ENCODE data around the gene DHX58. TPM values are rescaled to one million over a fixed set of nuclear protein-coding genes. Genes with fewer than 3 reads are reported as not detected.

DHX58 gene
- total RNA-seq, 2 experiments from 2014 or later = 23.8 to 31.1 TPM

DNA sequence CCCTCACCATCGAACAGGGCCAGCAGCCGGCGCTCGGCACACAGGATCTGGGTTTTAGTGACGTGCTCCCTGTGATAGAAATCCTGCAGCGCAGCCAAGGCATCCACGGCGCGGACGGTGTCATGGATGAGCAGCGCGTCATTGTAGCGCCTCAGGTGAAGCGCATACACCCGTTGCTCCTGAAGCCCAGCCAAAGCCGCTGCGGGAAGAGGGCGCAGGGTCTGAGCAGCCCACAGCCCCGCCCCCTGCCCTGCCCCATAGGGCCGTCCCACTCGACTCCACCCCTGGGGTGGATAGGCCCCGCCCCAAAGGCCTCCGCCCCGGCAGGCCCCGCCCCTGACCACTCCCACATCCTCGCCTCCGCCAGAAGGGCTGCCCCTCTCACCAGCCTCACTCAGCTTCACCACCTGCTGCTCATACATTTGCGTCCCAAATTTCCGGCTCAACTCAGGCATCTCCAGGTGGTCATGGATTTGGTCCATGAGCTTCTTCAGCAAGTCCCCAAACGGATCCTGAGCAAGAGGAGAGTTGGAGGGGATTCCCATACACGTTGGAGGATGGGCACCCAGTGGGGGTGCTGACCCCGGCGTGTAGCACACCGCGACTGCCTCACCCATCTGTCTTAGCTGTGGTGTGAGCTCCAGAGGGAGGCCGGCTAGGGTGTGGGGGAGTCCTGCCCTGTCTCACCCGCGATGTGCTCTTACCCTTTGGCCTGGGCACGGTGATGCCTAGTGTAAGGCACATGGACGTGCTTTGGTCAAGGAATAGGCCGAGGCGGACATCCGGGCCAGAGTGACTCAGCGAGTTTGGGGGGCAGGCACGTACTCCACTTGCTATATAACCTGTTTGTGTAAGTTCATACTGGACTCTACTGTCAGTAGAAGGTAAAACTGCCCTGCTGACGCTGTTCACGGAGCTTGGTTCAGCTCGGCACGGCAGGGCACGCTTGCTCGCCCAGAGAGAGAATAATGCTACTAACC, 4.6 kb downstream of the DHX58 start:
- H3K36me3 Mint-ChIP-seq (ENCODE audit: low read depth) = no peaks in the 10 kb centered on the region
- DNase-seq (peak; percentile 98), ATAC-seq (peak; percentile 86)
- H3K27ac Mint-ChIP-seq = peak overlapping the region; percentile 51
- ChIA-PET POLR2A (interaction anchor here (0.6 kb wide), 1 partner anchor 399 kb away, joined by 3 read pairs; no protein-coding TSS in a partner anchor), CTCF (interaction anchor here (0.8 to 1.5 kb wide), 6 partner anchors 9 to 128 kb away, joined by 3 to 5 read pairs (median 4); partner anchors contain the start of gene ZNF385C)
- intact Hi-C loops (cut with DNase I, micrococcal nuclease) = loop anchor here (1.0 kb wide), 7 partner anchors 9 to 178 kb away; partner anchors contain the start of genes CNP (in 1 of the 2), KAT2A (in 1 of the 2), KCNH4 (in 1 of the 2) and ODAD4 (in 1 of the 2)
- H3K9me3 Mint-ChIP-seq (ENCODE audit: low read depth) = no peaks in the 10 kb centered on the region
- peaks cover 29% of the 10 kb centered on the region for H3K4me1 Mint-ChIP-seq
- peak overlapping the region; percentile 59 for H3K4me3 Mint-ChIP-seq
- no peaks in the 10 kb centered on the region for H3K27me3 Mint-ChIP-seq

DNA sequence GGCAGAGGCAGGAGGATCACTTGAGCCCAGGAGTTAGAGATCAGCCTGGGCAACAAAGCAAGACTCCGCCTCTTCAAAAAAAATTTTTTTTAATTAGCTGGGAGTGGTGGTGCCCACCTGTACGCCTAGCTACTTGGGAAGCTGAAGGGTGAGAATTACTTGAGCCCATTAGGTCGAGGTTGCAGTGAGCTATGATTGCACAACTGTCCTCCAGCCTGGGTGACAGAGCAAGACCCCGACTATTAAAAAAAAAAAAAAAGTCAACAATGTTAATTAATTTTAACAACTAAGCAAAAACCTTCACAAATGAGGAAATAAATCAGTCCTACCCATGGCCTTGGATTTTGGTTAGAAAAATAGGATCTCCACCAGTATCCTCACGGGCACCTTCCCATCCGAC, 5.4 kb downstream of the DHX58 start:
- ATAC-seq = no peak
- peaks cover 25% of the 10 kb centered on the region for H3K4me1 Mint-ChIP-seq
- no peaks in the 10 kb centered on the region for H3K27me3 Mint-ChIP-seq
- CTCF ChIA-PET = interaction anchor here (0.7 to 1.5 kb wide), 7 partner anchors 9 to 87 kb away, joined by 3 to 5 read pairs (median 3); partner anchors contain the start of genes NKIRAS2 and ZNF385C
- no peaks in the 10 kb centered on the region for H3K9me3 Mint-ChIP-seq (ENCODE audit: low read depth)
- H3K4me3 Mint-ChIP-seq = peak overlapping the region; percentile 59
- intact Hi-C loops (cut with DNase I, micrococcal nuclease) = loop anchor here (1.0 kb wide), 7 partner anchors 8 to 177 kb away; partner anchors contain the start of genes CNP (in 1 of the 2), KAT2A (in 1 of the 2), KCNH4 (in 1 of the 2) and ODAD4 (in 1 of the 2)
- no peaks in the 10 kb centered on the region for H3K36me3 Mint-ChIP-seq (ENCODE audit: low read depth)
- H3K27ac Mint-ChIP-seq = no peak overlapping the region
- no peak for DNase-seq
- POLR2A ChIA-PET = interaction anchor here (0.6 kb wide), 1 partner anchor 90 kb away, joined by 4 read pairs; the partner anchor contains the start of gene DNAJC7

DNA sequence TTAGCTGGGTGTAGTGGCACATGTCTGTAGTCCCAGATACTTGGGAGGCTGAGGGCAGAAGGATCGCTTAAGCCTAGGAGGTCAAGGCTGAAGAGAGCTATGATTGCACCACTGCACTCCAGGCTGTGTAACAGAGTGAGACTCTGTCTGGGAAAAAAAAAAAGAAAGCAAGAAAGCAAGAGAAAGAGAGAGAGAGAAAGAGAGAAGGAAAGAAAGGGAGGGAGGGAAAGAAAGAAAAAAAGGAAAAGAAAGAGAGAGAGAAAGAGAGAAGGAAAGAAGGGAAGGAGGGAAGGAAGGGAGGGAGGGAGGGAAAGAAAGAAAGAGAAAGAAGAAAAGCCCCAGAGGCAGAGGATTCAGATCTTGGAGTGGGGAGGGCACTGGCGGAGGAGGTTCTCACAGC, 6.5 kb downstream of the DHX58 start:
- Mint-ChIP-seq H3K9me3 (ENCODE audit: low read depth) (no peaks in the 10 kb centered on the region), H3K27ac (no peak overlapping the region), H3K36me3 (ENCODE audit: low read depth) (no peaks in the 10 kb centered on the region), H3K27me3 (no peaks in the 10 kb centered on the region), H3K4me1 (peaks cover 14% of the 10 kb centered on the region), H3K4me3 (no peak overlapping the region)
- CTCF ChIA-PET = interaction anchor here (0.6 to 1.5 kb wide), 2 partner anchors 9 to 918 kb away, joined by 3 read pairs; no protein-coding TSS in a partner anchor
- DNase-seq (no peak), ATAC-seq (no peak)
- intact Hi-C loops (cut with DNase I, micrococcal nuclease) = no loop called here
- POLR2A ChIA-PET = interaction anchor here (0.6 kb wide), 2 partner anchors 11 to 21 kb away, joined by 3 to 6 read pairs; no protein-coding TSS in a partner anchor

DNA sequence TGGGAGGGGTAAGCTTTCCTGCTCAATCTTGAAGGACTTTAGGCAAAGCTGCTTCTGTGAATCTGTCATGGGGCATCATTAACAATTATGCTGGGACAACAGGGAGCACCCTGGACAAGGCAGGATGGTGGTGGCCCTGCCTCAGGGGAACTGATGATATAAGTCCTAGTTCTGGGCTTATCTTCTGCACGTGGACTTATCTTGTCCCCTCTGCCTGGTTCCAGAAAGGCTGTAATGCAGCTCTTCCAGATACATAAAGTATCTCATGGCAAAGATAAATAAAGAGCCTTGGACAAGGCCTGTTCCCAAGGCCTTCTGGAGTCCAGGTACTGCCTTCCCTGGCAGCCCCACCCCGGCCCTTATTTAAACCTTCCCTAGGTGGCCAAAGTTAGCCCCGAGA, 8.2 kb downstream of the DHX58 start:
- ChIA-PET CTCF (interaction anchor here (0.6 to 2.2 kb wide), 6 partner anchors 8 to 138 kb away, joined by 3 to 8 read pairs (median 4); partner anchors contain the start of genes CNP, DHX58 and NKIRAS2), POLR2A (no interaction called here)
- Mint-ChIP-seq H3K36me3 (ENCODE audit: low read depth) (no peaks in the 10 kb centered on the region), H3K9me3 (ENCODE audit: low read depth) (no peaks in the 10 kb centered on the region), H3K4me3 (no peak overlapping the region), H3K27me3 (no peaks in the 10 kb centered on the region), H3K4me1 (peaks cover 6% of the 10 kb centered on the region), H3K27ac (no peak overlapping the region)
- intact Hi-C loops (cut with DNase I, micrococcal nuclease) = no loop called here
- no peak for ATAC-seq
- DNase-seq = no peak

DNA sequence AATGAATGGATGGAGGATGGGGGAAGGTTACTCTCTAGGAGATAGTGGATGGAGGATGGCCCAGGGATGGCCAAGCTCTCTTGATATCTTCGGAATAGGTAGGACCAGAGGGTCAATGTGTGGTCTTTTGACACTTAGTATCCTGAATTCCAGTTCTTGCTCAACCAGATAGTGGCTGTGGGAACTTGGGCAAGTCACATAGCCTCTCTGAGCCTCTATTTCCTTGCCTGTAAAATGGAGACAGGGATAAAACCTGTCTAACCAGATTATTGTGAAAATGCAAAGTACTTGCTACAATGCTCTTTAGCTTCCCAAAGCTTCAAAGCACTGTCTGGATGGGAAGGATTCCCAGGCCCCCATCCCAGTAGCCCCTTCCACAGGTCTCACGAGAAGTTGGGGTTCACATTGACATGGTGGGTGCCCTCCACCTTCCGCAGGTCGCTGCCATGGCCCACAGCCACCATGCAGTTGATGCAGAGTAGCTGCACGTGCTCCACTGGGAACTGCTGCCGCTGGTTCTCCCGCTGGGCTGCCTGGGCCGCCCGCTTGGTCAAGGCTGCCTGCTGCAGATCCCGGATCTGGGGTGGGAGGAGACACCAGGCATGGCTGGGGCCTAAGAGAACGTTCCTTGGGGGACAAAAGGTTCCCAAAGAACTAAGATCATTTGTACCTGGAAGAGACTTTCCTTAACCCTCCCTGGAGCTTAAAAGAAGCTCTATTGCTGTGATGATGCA, 9.1 kb downstream of the DHX58 start:
- intact Hi-C loops (cut with DNase I, micrococcal nuclease) = no loop called here
- no peak overlapping the region for H3K4me3 Mint-ChIP-seq
- POLR2A ChIA-PET = interaction anchor here (0.6 kb wide), 1 partner anchor 86 kb away, joined by 4 read pairs; the partner anchor contains the start of gene DNAJC7
- CTCF ChIA-PET = interaction anchor here (0.6 to 2.2 kb wide), 10 partner anchors 9 to 137 kb away, joined by 3 to 8 read pairs (median 4); partner anchors contain the start of genes CNP, DHX58 and NKIRAS2
- H3K36me3 Mint-ChIP-seq (ENCODE audit: low read depth) = no peaks in the 10 kb centered on the region
- no peak overlapping the region for H3K27ac Mint-ChIP-seq
- ATAC-seq = no peak
- H3K9me3 Mint-ChIP-seq (ENCODE audit: low read depth) = no peaks in the 10 kb centered on the region
- H3K4me1 Mint-ChIP-seq = peaks cover 6% of the 10 kb centered on the region
- DNase-seq = no peak
- no peaks in the 10 kb centered on the region for H3K27me3 Mint-ChIP-seq

DNA sequence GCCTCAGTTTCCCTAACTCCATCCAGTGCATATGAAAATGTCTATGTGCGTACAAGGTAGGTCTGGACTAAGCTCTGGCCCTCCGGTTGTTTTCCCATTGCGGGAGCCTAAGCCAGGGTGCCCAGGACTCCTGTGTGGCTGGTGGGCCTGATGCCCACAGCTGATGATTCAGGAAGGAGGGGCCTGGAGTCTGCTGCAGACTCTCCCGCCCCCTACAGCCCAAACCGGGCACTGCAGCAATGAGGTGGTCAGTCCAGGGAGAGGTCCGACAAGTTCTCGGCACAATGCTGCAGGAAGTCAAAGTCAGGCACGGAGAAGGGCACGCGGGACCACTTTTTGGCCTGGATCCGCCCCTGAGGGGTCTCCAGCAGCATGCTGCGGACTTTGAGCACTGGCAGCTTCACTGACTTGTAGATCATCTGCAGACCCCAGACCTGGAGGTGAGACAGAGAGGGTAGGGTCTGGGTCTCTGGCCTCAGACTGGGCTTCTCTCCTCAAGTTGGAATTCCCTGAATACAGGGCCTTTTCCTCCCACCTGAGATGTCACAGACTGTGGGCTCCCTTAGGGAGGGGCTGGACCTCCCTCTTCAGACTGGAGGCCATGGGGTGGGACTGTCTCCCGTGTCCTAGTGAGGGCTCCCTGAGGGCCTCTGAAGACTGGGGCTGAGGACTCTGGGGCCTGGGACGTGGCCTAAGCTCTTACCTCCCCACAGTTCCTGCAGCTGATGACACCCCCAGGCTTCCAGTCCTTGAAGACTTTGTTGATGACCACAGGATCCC, 10.8 kb downstream of the DHX58 start:
- Mint-ChIP-seq H3K9me3 (ENCODE audit: low read depth) (no peaks in the 10 kb centered on the region), H3K36me3 (ENCODE audit: low read depth) (no peaks in the 10 kb centered on the region), H3K27ac (no peak overlapping the region), H3K4me3 (no peak overlapping the region), H3K27me3 (peaks cover 12% of the 10 kb centered on the region), H3K4me1 (peaks cover 8% of the 10 kb centered on the region)
- POLR2A ChIA-PET = interaction anchor here (1.0 kb wide), 1 partner anchor 9 kb away, joined by 3 read pairs; no protein-coding TSS in a partner anchor
- peak; percentile 88 for DNase-seq
- CTCF ChIA-PET = interaction anchor here (0.5 to 2.2 kb wide), 17 partner anchors 10 to 410 kb away, joined by 3 to 13 read pairs (median 5); partner anchors contain the start of gene DHX58
- intact Hi-C loops (cut with DNase I, micrococcal nuclease) = loop anchor here (1.0 kb wide), 3 partner anchors 34 to 138 kb away; no protein-coding TSS in a partner anchor
- ATAC-seq = peak; percentile 73

DNA sequence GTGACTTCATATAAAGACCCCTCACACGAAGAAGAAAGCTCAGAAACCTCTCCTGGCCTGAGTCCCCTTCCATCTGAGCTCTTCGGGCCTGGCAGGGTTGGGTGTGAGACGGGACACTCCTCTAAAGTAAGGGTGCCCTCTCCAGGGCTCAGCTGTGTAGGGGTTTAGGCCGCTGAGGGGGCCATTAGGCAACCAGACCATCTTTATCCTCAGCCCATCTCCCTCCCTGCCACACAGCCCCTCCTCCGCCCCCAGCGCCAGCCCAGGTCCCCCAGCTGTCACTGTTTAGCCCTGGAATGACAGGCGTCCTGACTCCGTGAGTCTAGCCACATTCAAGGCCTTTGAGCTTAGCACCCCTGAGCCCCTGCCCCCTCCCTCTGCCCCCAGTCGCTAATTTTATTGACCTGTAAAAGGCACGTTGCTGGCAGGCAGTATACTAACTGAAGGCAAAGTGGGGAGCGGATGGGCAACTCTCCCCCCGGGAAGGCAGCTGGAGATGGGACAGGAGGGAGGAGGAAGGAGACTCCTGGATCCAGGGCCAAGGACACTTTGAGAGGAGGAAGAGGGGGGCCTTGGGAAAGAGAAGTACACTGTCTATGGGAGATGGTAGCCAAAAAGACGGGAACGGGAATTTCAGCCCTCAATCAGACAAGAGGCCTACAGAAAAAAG, 13.6 kb downstream of the DHX58 start:
- Mint-ChIP-seq H3K27me3 (peaks cover 16% of the 10 kb centered on the region), H3K36me3 (ENCODE audit: low read depth) (no peaks in the 10 kb centered on the region), H3K4me3 (no peak overlapping the region), H3K27ac (no peak overlapping the region), H3K4me1 (peaks cover 8% of the 10 kb centered on the region), H3K9me3 (ENCODE audit: low read depth) (no peaks in the 10 kb centered on the region)
- ChIA-PET POLR2A (no interaction called here), CTCF (interaction anchor here (0.6 to 2.3 kb wide), 8 partner anchors 9 to 1495 kb away, joined by 3 to 8 read pairs (median 4); partner anchors contain the start of genes KAT2A and NKIRAS2)
- intact Hi-C loops (cut with DNase I, micrococcal nuclease) = loop anchor here (1.0 kb wide), 1 partner anchor 8 kb away; no protein-coding TSS in a partner anchor
- DNase-seq (no peak), ATAC-seq (no peak)

DNA sequence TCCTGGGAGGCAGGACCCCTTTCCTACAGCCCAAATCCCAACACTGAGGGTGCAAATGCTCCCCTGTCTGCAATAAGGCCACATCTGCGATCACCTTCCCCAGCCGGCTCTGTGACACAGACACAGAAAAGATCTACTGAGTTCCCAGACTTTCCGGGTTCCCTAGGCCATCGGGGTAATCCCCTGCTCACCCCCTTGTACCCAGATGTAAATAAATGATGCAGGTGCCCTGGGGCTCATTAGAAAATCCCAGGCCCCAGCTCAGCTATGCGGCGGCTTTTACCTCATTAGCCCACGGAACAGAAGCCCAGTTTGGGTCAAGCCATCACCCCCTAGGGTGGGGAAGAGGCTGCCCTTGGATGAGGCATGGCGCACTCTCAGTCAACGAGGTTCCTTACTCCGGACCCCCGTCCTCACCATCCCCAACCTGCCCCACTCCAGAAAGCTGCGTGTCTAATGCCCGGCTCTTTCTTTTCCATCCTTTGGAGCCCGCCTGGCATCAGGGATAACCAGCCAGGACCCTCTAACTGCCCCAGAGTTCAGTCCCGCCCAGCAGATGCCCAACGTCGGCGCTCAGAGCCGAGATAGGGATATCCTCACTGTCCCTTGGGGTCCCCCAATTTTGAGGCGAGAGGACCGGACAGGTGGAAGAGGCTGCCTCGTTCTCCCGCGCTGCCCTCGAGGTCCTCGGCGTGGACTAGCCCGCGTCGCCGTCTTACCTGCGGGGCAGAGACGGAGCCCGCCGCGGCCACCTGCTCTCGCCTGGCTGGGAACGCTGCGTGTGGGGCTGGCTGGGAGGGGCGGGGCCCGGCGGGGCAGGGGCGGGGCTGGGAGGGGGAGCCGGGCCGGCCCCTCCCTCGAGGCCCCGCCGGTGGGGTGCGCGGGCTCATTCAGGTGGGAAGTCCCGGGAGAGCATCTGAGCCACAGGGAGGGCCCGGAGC, 14.6 kb downstream of the DHX58 start, which contains the start of gene ZNF385C:
TSS of gene ZNF385C (minus strand) at position 783 of the 941 bp plus-strand sequence. CDS start 35,417 bp downstream, outside the sequence.
- H3K27me3 Mint-ChIP-seq = peaks cover 16% of the 10 kb centered on the region
- ChIA-PET POLR2A (no interaction called here), CTCF (interaction anchor here (0.7 to 2.3 kb wide), 9 partner anchors 9 to 135 kb away, joined by 3 to 8 read pairs (median 4); partner anchors contain the start of genes KAT2A and NKIRAS2)
- peak; percentile 66 for DNase-seq
- no peaks in the 10 kb centered on the region for H3K36me3 Mint-ChIP-seq (ENCODE audit: low read depth)
- H3K27ac Mint-ChIP-seq = peak within 1 kb of the TSS; percentile 31
- no peak within 1 kb of the TSS for H3K4me3 Mint-ChIP-seq
- H3K9me3 Mint-ChIP-seq (ENCODE audit: low read depth) = no peaks in the 10 kb centered on the region
- peaks cover 8% of the 10 kb centered on the region for H3K4me1 Mint-ChIP-seq
- peak; percentile 72 for ATAC-seq
- intact Hi-C loops (cut with DNase I, micrococcal nuclease) = loop anchor here in 1 of 2 experiments (1.0 kb wide), 1 partner anchor 9 kb away; no protein-coding TSS in a partner anchor
